Glutamatergic neuron (in vitro differentiated cells): ENCODE data around the gene IL1RL2. TPM values are rescaled to one million over a fixed set of nuclear protein-coding genes. Genes with fewer than 3 reads are reported as not detected.
A peak's percentile ranks its signal among the peaks of the same experiment; 100 is the strongest.

ENCODE experiments used
- DNase-seq: peaks from one replicate; pipeline ENCODE4 v3.0.0; 2022
- H3K27ac Mint-ChIP-seq: one replicate; pipeline ENCODE4 v1.8.0; 2020; ENCODE audit warnings: mild to moderate bottlenecking, mixed read lengths, inconsistent platforms; ENCODE audit not compliant: unreplicated experiment
- H3K27me3 Mint-ChIP-seq: one replicate; pipeline ENCODE4 v1.8.0; 2020; ENCODE audit warnings: mild to moderate bottlenecking, moderate library complexity, mixed read lengths, inconsistent platforms; ENCODE audit not compliant: unreplicated experiment
- H3K36me3 Mint-ChIP-seq: one replicate; pipeline ENCODE4 v1.8.0; 2020; ENCODE audit warnings: mild to moderate bottlenecking, mixed read lengths, inconsistent platforms; ENCODE audit not compliant: unreplicated experiment
- H3K4me1 Mint-ChIP-seq: one replicate; pipeline ENCODE4 v1.8.0; 2020; ENCODE audit warnings: mild to moderate bottlenecking, low read depth, mixed read lengths, inconsistent platforms; ENCODE audit not compliant: unreplicated experiment
- H3K4me3 Mint-ChIP-seq: one replicate; pipeline ENCODE4 v1.8.0; 2020; ENCODE audit warnings: mild to moderate bottlenecking, mixed read lengths, inconsistent platforms; ENCODE audit not compliant: unreplicated experiment
- H3K9me3 Mint-ChIP-seq: one replicate; pipeline ENCODE4 v1.8.0; 2020; ENCODE audit warnings: mild to moderate bottlenecking, moderate library complexity, mixed read lengths, inconsistent platforms; ENCODE audit not compliant: unreplicated experiment
- CTCF ChIP-seq: fragments of 200-600 bp; sonication (generic); IDR thresholded peaks from one replicate; pipeline ENCODE4 v1.5.0; 2021; ENCODE audit not compliant: partially characterized antibody, unreplicated experiment
- total RNA-seq: library from RNA; stranded (reverse); fragmentation: NEBNext Ultra II Directional; extraction: Animal tissue kit (Norgen Biotek cat#: 25700); gene quantifications from one replicate; pipeline ENCODE4 v1.2.1, GENCODE V29; 2021; ENCODE audit not compliant: unreplicated experiment

IL1RL2 gene
- total RNA-seq, 1 donor from 2014 or later = not detected

- H3K4me3 Mint-ChIP-seq = no peak overlapping the region
- H3K36me3 Mint-ChIP-seq = no peaks in the 10 kb centered on the region
- peaks cover 2% of the 10 kb centered on the region for H3K27me3 Mint-ChIP-seq
- no peak overlapping the region for H3K27ac Mint-ChIP-seq
- H3K9me3 Mint-ChIP-seq = no peaks in the 10 kb centered on the region
- no peak for DNase-seq
- H3K4me1 Mint-ChIP-seq = peaks cover 9% of the 10 kb centered on the region
- TF ChIP-seq CTCF = no peak
These were observed 6.8 kb upstream of the IL1RL2 start for GRCh38 chr2:102179788-102180686.

GRCh38 chr2:102180687-102180999 lies 6.2 kb upstream of the IL1RL2 start:
- no peak for TF ChIP-seq CTCF
- DNase-seq = no peak
- peaks cover 2% of the 10 kb centered on the region for H3K27me3 Mint-ChIP-seq
- no peak overlapping the region for H3K27ac Mint-ChIP-seq
- peaks cover 9% of the 10 kb centered on the region for H3K4me1 Mint-ChIP-seq
- H3K9me3 Mint-ChIP-seq = no peaks in the 10 kb centered on the region
- H3K36me3 Mint-ChIP-seq = no peaks in the 10 kb centered on the region
- H3K4me3 Mint-ChIP-seq = no peak overlapping the region

- H3K9me3 Mint-ChIP-seq = no peaks in the 10 kb centered on the region
- no peak overlapping the region for H3K27ac Mint-ChIP-seq
- no peaks in the 10 kb centered on the region for H3K36me3 Mint-ChIP-seq
- peaks cover 4% of the 10 kb centered on the region for H3K27me3 Mint-ChIP-seq
- no peak for DNase-seq
- H3K4me1 Mint-ChIP-seq = peaks cover 9% of the 10 kb centered on the region
- H3K4me3 Mint-ChIP-seq = no peak overlapping the region
- TF ChIP-seq CTCF = no peak
These were observed 5.4 kb upstream of the IL1RL2 start for GRCh38 chr2:102181376-102181775.

- Mint-ChIP-seq H3K4me3 (no peak overlapping the region), H3K36me3 (no peaks in the 10 kb centered on the region), H3K27me3 (peaks cover 9% of the 10 kb centered on the region), H3K9me3 (no peaks in the 10 kb centered on the region), H3K27ac (peak overlapping the region; percentile 22), H3K4me1 (peaks cover 9% of the 10 kb centered on the region)
- no peak for TF ChIP-seq CTCF
- DNase-seq = no peak
These were observed 4.7 kb upstream of the IL1RL2 start for GRCh38 chr2:102181919-102182635.

- no peak for TF ChIP-seq CTCF
- no peaks in the 10 kb centered on the region for H3K9me3 Mint-ChIP-seq
- peaks cover 12% of the 10 kb centered on the region for H3K27me3 Mint-ChIP-seq
- H3K36me3 Mint-ChIP-seq = no peaks in the 10 kb centered on the region
- H3K4me3 Mint-ChIP-seq = no peak overlapping the region
- peaks cover 5% of the 10 kb centered on the region for H3K4me1 Mint-ChIP-seq
- no peak for DNase-seq
- H3K27ac Mint-ChIP-seq = no peak overlapping the region
These were observed 2.8 kb upstream of the IL1RL2 start for GRCh38 chr2:102184018-102184417.
